Hepatocyte (in vitro differentiated cells): ENCODE measurements around the gene PPP1R3C. TPM values are rescaled to one million over a fixed set of nuclear protein-coding genes. Genes with fewer than 3 reads are reported as not detected.

Experiments used
- DNase-seq: peaks from one replicate; pipeline ENCODE4 v3.0.0-alpha.2; 2016; ENCODE audit warnings: low spot score
- H2AFZ ChIP-seq: fragments of 200-600 bp; sonication (generic); 2 replicates; pipeline ENCODE4 v1.6.0; 2016; ENCODE audit warnings: antibody characterized with exemption, mild to moderate bottlenecking
- H3K27ac ChIP-seq: fragments of 200-600 bp; sonication (generic); 2 replicates; pipeline ENCODE4 v1.5.1; 2016; ENCODE audit warnings: mild to moderate bottlenecking
- H3K27me3 ChIP-seq: fragments of 200-600 bp; sonication (generic); 2 replicates; pipeline ENCODE4 v1.6.1; 2016
- H3K36me3 ChIP-seq: fragments of 200-600 bp; sonication (generic); replicated peaks from 2 replicates; pipeline ENCODE4 v1.5.1; 2016; ENCODE audit warnings: low read depth; ENCODE audit not compliant: insufficient read depth
- H3K4me1 ChIP-seq: fragments of 200-600 bp; sonication (generic); 2 replicates; pipeline ENCODE4 v1.5.1; 2016; ENCODE audit warnings: mild to moderate bottlenecking, moderate library complexity; ENCODE audit not compliant: insufficient read depth
- H3K4me2 ChIP-seq: fragments of 200-600 bp; sonication (generic); 2 replicates; pipeline ENCODE4 v1.6.0; 2016
- H3K4me3 ChIP-seq: fragments of 200-600 bp; sonication (generic); 2 replicates; pipeline ENCODE4 v1.5.1; 2016; ENCODE audit warnings: mild to moderate bottlenecking
- H3K79me2 ChIP-seq: fragments of 200-600 bp; sonication (generic); 2 replicates; pipeline ENCODE4 v1.6.0; 2017; ENCODE audit warnings: mild to moderate bottlenecking
- H3K9me2 ChIP-seq: fragments of 200-600 bp; sonication (generic); replicated peaks from 2 replicates; pipeline ENCODE4 v1.6.0; 2017; ENCODE audit warnings: mild to moderate bottlenecking; ENCODE audit not compliant: insufficient read depth
- H3K9me3 ChIP-seq: fragments of 200-600 bp; sonication (generic); 2 replicates; pipeline ENCODE4 v1.5.1; 2016; ENCODE audit warnings: low read depth, mild to moderate bottlenecking
- H4K20me1 ChIP-seq: fragments of 200-600 bp; sonication (generic); 2 replicates; pipeline ENCODE4 v1.6.0; 2016; ENCODE audit warnings: mild to moderate bottlenecking; ENCODE audit not compliant: insufficient read depth, poor library complexity, severe bottlenecking
- CTCF ChIP-seq: fragments of 200-600 bp; sonication (generic); IDR thresholded peaks from 2 replicates; pipeline ENCODE4 v1.5.1; 2016; ENCODE audit warnings: antibody characterized with exemption, mild to moderate bottlenecking; ENCODE audit not compliant: poor library complexity
- EZH2 ChIP-seq: fragments of 200-600 bp; sonication (generic); IDR thresholded peaks from 2 replicates; pipeline ENCODE4 v1.6.1; 2016; ENCODE audit warnings: antibody characterized with exemption, mild to moderate bottlenecking, borderline replicate concordance
- EZH2phosphoT487 ChIP-seq: fragments of 200-600 bp; sonication (generic); IDR thresholded peaks from one replicate; pipeline ENCODE4 v1.6.1; 2018; ENCODE audit warnings: antibody characterized with exemption, mild to moderate bottlenecking, low read depth, moderate library complexity; ENCODE audit not compliant: unreplicated experiment, severe bottlenecking
- WGBS: methylation state at CpG from one replicate; pipeline ENCODE4 v1.1.6; 2016; ENCODE audit warnings: low lambda C conversion rate; ENCODE audit errors: missing lambda C conversion rate; 5-methylcytosine and 5-hydroxymethylcytosine counted together
- polyA plus RNA-seq: library from polyadenylated mRNA; unstranded; fragments of >200 nt; fragmentation: Nextera tagmentation; extraction: Ambion mirVana; gene quantifications from 2 replicates; pipeline ENCODE4 v1.2.1, GENCODE V29; 2016
- total RNA-seq: library from RNA; depleted of rRNA; stranded (reverse); fragments of >200 nt; gene quantifications from 2 replicates; pipeline ENCODE4 v1.2.3, GENCODE V29; 2014

The PPP1R3C gene
- total and polyA plus RNA-seq, 2 experiments from 2014 or later: 20.2 to 45.0 TPM

DNA sequence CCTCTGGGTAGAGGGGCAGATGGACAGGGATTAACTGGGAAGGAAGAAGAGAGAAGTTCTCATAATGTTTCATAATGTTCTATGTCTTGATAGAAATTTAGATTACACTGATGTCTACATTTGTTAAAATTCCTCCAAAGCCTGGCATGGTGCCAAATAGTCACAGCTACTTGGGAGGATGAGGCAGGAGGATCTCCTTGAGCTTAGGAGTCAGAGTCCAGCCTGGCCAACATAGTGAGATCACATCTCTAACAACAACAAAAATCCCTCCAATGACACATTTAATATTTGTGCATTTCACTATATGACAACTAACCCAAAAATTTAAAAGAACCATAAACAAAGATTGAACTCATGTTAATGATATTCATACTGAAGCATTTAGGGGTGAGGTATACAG lies 33.0 kb upstream of the PPP1R3C start:
- H3K36me3 ChIP-seq: no peaks in the 10 kb centered on the region

DNA sequence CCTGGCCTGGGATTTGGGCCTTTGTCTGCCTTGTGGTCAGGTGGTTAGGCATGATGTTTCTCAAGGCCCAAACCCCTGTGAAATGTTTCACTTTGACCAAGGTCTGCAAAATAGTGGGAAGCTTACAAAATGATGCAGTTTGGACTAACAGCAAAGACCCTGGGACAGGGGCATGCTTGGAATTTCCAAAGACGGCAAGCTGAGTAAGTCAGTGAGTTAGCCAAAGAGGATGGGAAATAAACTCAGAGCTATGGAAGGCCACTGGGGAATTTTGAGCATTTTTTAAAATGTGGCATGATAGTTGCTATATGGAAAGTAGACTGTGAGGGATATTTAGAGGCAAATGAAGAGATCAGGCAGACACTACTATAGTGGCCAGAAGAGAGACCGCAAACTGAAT lies 31.6 kb upstream of the PPP1R3C start:
- DNase-seq: no peak
- H3K4me1 ChIP-seq: no peaks in the 10 kb centered on the region
- H3K27ac ChIP-seq: no peak overlapping the region
- H3K27me3 ChIP-seq: no peaks in the 10 kb centered on the region
- H2AFZ ChIP-seq: no peak overlapping the region
- no peaks in the 10 kb centered on the region for H3K79me2 ChIP-seq
- no peaks in the 10 kb centered on the region for H3K9me2 ChIP-seq
- H4K20me1 ChIP-seq: no peaks in the 10 kb centered on the region
- no peaks in the 10 kb centered on the region for H3K36me3 ChIP-seq
- WGBS: 91% methylated on average over 2 of the region's 2 CpGs
- H3K4me2 ChIP-seq: no peak overlapping the region
- no peaks in the 10 kb centered on the region for H3K9me3 ChIP-seq
- no peak for TF ChIP-seq CTCF
- TF ChIP-seq EZH2phosphoT487: no peak
- no peak for TF ChIP-seq EZH2
- H3K4me3 ChIP-seq: no peak overlapping the region

More for the DNA sequence above, 33.0 kb upstream of the PPP1R3C start:
- Histone ChIP-seq H3K4me3 (no peak overlapping the region), H2AFZ (no peak overlapping the region), H3K27me3 (no peaks in the 10 kb centered on the region), H3K4me2 (no peak overlapping the region), H3K27ac (no peak overlapping the region), H4K20me1 (no peaks in the 10 kb centered on the region), H3K9me3 (no peaks in the 10 kb centered on the region), H3K79me2 (no peaks in the 10 kb centered on the region), H3K9me2 (no peaks in the 10 kb centered on the region), H3K4me1 (no peaks in the 10 kb centered on the region)
- no peak for DNase-seq
- TF ChIP-seq EZH2phosphoT487 (no peak), EZH2 (no peak), CTCF (no peak)

DNA sequence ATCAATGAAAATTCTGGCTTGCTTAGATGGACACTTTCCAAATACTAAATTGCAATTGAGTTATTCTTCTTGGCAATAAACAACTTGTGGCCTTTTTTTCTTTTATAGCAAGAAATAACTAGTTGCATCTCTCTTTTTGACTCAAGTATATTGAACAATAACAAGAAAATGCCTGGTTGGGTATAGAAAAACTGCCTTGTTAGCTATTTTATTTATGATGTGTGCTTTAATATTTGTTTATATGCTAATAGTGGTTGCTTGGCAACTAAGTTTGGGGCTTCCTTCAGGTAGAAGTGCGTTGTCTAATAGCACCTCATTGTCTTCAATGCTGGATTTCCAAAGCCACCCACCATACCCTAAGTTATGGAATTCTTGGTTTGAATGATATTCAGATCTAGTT lies 30.1 kb upstream of the PPP1R3C start:
- 88% methylated on average over 1 of the region's 1 CpG for WGBS
- Histone ChIP-seq H2AFZ (no peak overlapping the region), H3K4me2 (no peak overlapping the region), H3K4me1 (no peaks in the 10 kb centered on the region), H3K4me3 (no peak overlapping the region), H3K27me3 (no peaks in the 10 kb centered on the region), H3K27ac (no peak overlapping the region), H3K79me2 (no peaks in the 10 kb centered on the region), H4K20me1 (no peaks in the 10 kb centered on the region), H3K9me3 (no peaks in the 10 kb centered on the region), H3K9me2 (no peaks in the 10 kb centered on the region), H3K36me3 (no peaks in the 10 kb centered on the region)
- no peak for TF ChIP-seq EZH2phosphoT487
- no peak for TF ChIP-seq EZH2
- no peak for TF ChIP-seq CTCF
- DNase-seq: no peak
